HepG2 (cell line): Measurements from ENCODE around the gene PIEZO1. TPM values are rescaled to one million over a fixed set of nuclear protein-coding genes. Genes with fewer than 3 reads are reported as not detected.

Experiments
- AGO2 ChIP-seq: fragments of 200-400 bp; formaldehyde crosslinking; optimal IDR thresholded peaks from 2 replicates; pipeline ENCODE3; 2017; ENCODE audit warnings: mild to moderate bottlenecking, low read depth, low read length, moderate library complexity
- BHLHE40 ChIP-seq: IDR thresholded peaks from 2 replicates; pipeline ENCODE4 v1.6.1; 2011; ENCODE audit warnings: low read length, improper control_type of control experiment
- IRF2 ChIP-seq: IDR thresholded peaks from 2 replicates; pipeline ENCODE4 v1.6.1; 2018; ENCODE audit warnings: missing genetic modification reagents, missing compliant biosample characterization
- KLF11 ChIP-seq: IDR thresholded peaks from 2 replicates; pipeline ENCODE4 v1.6.1; 2016; ENCODE audit warnings: missing compliant biosample characterization
- MXD4 ChIP-seq: IDR thresholded peaks from 2 replicates; pipeline ENCODE4 v1.6.1; 2016; ENCODE audit warnings: mild to moderate bottlenecking, missing biosample characterization, missing genetic modification reagents
- PAX8 ChIP-seq: sonication (generic); formaldehyde crosslinking; IDR thresholded peaks from 2 replicates; pipeline ENCODE4 v1.8.0; 2022; ENCODE audit warnings: mild to moderate bottlenecking, missing genetic modification reagents, borderline replicate concordance
- POLR2A ChIP-seq, 2 experiments: IDR thresholded peaks; 2 replicates each; pipeline ENCODE4 v1.6.1; 2011; ENCODE audit warnings: low read depth in 2 of 2, low read length in 2 of 2, mild to moderate bottlenecking in 1 of 2, moderate library complexity in 1 of 2; ENCODE audit not compliant: insufficient read depth in 1 of 2
- PRMT3 ChIP-seq: sonication (generic); formaldehyde crosslinking; IDR thresholded peaks from 2 replicates; pipeline ENCODE4 v1.8.1; 2022; ENCODE audit warnings: low read depth, mild to moderate bottlenecking, moderate library complexity, missing genetic modification reagents, borderline replicate concordance
- RBFOX2 ChIP-seq: fragments of 200-400 bp; formaldehyde crosslinking; IDR thresholded peaks from 2 replicates; pipeline ENCODE4 v1.6.1; 2017; ENCODE audit warnings: low read depth, mild to moderate bottlenecking, low read length
- RBM22 ChIP-seq: fragments of 200-400 bp; formaldehyde crosslinking; optimal IDR thresholded peaks from 2 replicates; pipeline ENCODE3; 2017; ENCODE audit warnings: mild to moderate bottlenecking, low read length, moderate library complexity
- RFX3 ChIP-seq: IDR thresholded peaks from 2 replicates; pipeline ENCODE4 v1.6.1; 2016; ENCODE audit warnings: missing biosample characterization, missing genetic modification reagents
- SIN3A ChIP-seq: IDR thresholded peaks from 2 replicates; pipeline ENCODE4 v1.6.1; 2011; ENCODE audit warnings: low read depth, mild to moderate bottlenecking, control low read depth, low read length, borderline replicate concordance
- TAF1 ChIP-seq: sonication (generic); formaldehyde crosslinking; IDR thresholded peaks from 2 replicates; pipeline ENCODE4 v1.4.0; 2020; ENCODE audit warnings: missing genetic modification reagents
- ZBED4 ChIP-seq: sonication (generic); formaldehyde crosslinking; IDR thresholded peaks from 2 replicates; pipeline ENCODE4 v1.4.0; 2020; ENCODE audit warnings: missing genetic modification reagents, borderline replicate concordance
- ZBTB38 ChIP-seq: sonication (generic); formaldehyde crosslinking; IDR thresholded peaks from 2 replicates; pipeline ENCODE4 v1.5.1; 2020; ENCODE audit warnings: mild to moderate bottlenecking, missing genetic modification reagents
- ZNF232 ChIP-seq: sonication (generic); formaldehyde crosslinking; IDR thresholded peaks from 2 replicates; pipeline ENCODE4 v1.4.0; 2020; ENCODE audit warnings: missing genetic modification reagents, borderline replicate concordance
- ZNF264 ChIP-seq: sonication (generic); formaldehyde crosslinking; IDR thresholded peaks from 2 replicates; pipeline ENCODE4 v1.4.0; 2020; ENCODE audit warnings: missing genetic modification reagents
- ZNF317 ChIP-seq: sonication (generic); formaldehyde crosslinking; IDR thresholded peaks from 2 replicates; pipeline ENCODE4 v1.5.0; 2020; ENCODE audit warnings: mild to moderate bottlenecking, missing genetic modification reagents
- ZNF367 ChIP-seq: sonication (generic); formaldehyde crosslinking; IDR thresholded peaks from 2 replicates; pipeline ENCODE4 v1.4.0; 2020; ENCODE audit warnings: missing genetic modification reagents, borderline replicate concordance
- ZNF510 ChIP-seq: sonication (generic); formaldehyde crosslinking; IDR thresholded peaks from 2 replicates; pipeline ENCODE4 v1.4.0; 2020; ENCODE audit warnings: low read depth, mild to moderate bottlenecking, missing genetic modification reagents
- ZNF580 ChIP-seq: IDR thresholded peaks from 2 replicates; pipeline ENCODE4 v1.6.1; 2016; ENCODE audit warnings: low read depth, borderline replicate concordance
- ZNF607 ChIP-seq: sonication (generic); formaldehyde crosslinking; IDR thresholded peaks from 2 replicates; pipeline ENCODE4 v1.5.1; 2020; ENCODE audit warnings: missing genetic modification reagents, mild to moderate bottlenecking, borderline replicate concordance
- ZNF724P ChIP-seq: sonication (generic); formaldehyde crosslinking; IDR thresholded peaks from 2 replicates; pipeline ENCODE4 v1.8.0; 2022; ENCODE audit warnings: missing genetic modification reagents, borderline replicate concordance
- ZNF768 ChIP-seq: sonication (generic); formaldehyde crosslinking; IDR thresholded peaks from 2 replicates; pipeline ENCODE4 v1.4.0; 2020; ENCODE audit warnings: missing genetic modification reagents
- ZNF879 ChIP-seq: sonication (generic); formaldehyde crosslinking; IDR thresholded peaks from 2 replicates; pipeline ENCODE4 v1.8.1; 2023; ENCODE audit warnings: missing genetic modification reagents
- polyA plus RNA-seq, 8 experiments: library from polyadenylated mRNA; depleted of rRNA in 3 of 8; stranded (reverse) in 7 of 8; unstranded in 1 of 8; fragments of >200 nt; fragmentation: Illumina TruSeq in 4 of 8; extraction: Trizol in 4 of 8; gene quantifications; 2 replicates each; pipeline versions ENCODE4 v1.2.1 to v1.2.3, GENCODE V29; 2011 to 2016; ENCODE audit warnings: low read depth in 4 of 8, missing spikeins in 1 of 8, mixed read lengths in 1 of 8; ENCODE audit not compliant: insufficient read depth in 1 of 8
- total RNA-seq, 5 experiments: library from RNA; depleted of rRNA; stranded (reverse); fragments of >200 nt; fragmentation: Illumina TruSeq; extraction: Trizol; gene quantifications; 2 replicates each; pipeline ENCODE4 v1.2.3, GENCODE V29; 2016; ENCODE audit warnings: low read depth in 1 of 5
- TF ChIP-seq, protein P1 (sequence below): IDR thresholded peaks from 2 replicates; pipeline ENCODE4 v1.4.0; 2020; ENCODE audit warnings: mild to moderate bottlenecking, missing genetic modification reagents

PIEZO1 gene
- total and polyA plus RNA-seq, 2 of the 13 experiments (the other 11 are each of a cell fraction or from before 2014, with no cell fraction given): 67.9 to 85.0 TPM

GRCh38 chr16:88667461-88667860 lies 117.6 kb downstream of the PIEZO1 start (continued):
- TF ChIP-seq PRMT3 (CRISPR knock-in tag): no peak
- TF ChIP-seq RFX3 (CRISPR knock-in tag): no peak
- TF ChIP-seq ZNF317 (CRISPR knock-in tag): no peak
- no peak for TF ChIP-seq ZNF879 (CRISPR knock-in tag)
- 0 out of 2 replicates have a peak, but pooled peaks have one; percentile 15 for TF ChIP-seq ZNF724P (CRISPR knock-in tag)
- TF ChIP-seq ZNF510 (CRISPR knock-in tag): no peak
- TF ChIP-seq PAX8: no peak
- TF ChIP-seq RBM22: peak; percentile 22
- no peak for TF ChIP-seq BHLHE40
- TF ChIP-seq KLF11 (CRISPR knock-in tag): no peak
- no peak for TF ChIP-seq SIN3A
- TF ChIP-seq AGO2: peak; percentile 49
- no peak for TF ChIP-seq ZBED4 (CRISPR knock-in tag)
- no peak for TF ChIP-seq ZNF264
- TF ChIP-seq ZBTB38 (CRISPR knock-in tag): no peak
- no peak for TF ChIP-seq ZNF607 (CRISPR knock-in tag)
- no peak for TF ChIP-seq ZNF232 (CRISPR knock-in tag)
- TF ChIP-seq ZNF768 (CRISPR knock-in tag): peak; percentile 56; the same call in 1 of the 2 replicates
- TF ChIP-seq RBFOX2: 0 out of 2 replicates have a peak, but pooled peaks have one; percentile 46
- no peak for TF ChIP-seq ZNF367 (CRISPR knock-in tag)
- TF ChIP-seq, protein P1, sequence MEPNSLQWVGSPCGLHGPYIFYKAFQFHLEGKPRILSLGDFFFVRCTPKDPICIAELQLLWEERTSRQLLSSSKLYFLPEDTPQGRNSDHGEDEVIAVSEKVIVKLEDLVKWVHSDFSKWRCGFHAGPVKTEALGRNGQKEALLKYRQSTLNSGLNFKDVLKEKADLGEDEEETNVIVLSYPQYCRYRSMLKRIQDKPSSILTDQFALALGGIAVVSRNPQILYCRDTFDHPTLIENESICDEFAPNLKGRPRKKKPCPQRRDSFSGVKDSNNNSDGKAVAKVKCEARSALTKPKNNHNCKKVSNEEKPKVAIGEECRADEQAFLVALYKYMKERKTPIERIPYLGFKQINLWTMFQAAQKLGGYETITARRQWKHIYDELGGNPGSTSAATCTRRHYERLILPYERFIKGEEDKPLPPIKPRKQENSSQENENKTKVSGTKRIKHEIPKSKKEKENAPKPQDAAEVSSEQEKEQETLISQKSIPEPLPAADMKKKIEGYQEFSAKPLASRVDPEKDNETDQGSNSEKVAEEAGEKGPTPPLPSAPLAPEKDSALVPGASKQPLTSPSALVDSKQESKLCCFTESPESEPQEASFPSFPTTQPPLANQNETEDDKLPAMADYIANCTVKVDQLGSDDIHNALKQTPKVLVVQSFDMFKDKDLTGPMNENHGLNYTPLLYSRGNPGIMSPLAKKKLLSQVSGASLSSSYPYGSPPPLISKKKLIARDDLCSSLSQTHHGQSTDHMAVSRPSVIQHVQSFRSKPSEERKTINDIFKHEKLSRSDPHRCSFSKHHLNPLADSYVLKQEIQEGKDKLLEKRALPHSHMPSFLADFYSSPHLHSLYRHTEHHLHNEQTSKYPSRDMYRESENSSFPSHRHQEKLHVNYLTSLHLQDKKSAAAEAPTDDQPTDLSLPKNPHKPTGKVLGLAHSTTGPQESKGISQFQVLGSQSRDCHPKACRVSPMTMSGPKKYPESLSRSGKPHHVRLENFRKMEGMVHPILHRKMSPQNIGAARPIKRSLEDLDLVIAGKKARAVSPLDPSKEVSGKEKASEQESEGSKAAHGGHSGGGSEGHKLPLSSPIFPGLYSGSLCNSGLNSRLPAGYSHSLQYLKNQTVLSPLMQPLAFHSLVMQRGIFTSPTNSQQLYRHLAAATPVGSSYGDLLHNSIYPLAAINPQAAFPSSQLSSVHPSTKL: no peak
- TF ChIP-seq POLR2A (IDR thresholded peaks at IDR 0.05; ENCODE audit: insufficient read depth in 1 of 2, low read depth in 2 of 2, low read length in 2 of 2): 0 out of 4 replicates have a peak, but pooled peaks of 1 of the 2 experiments have one; percentile 23
- TF ChIP-seq ZNF580 (CRISPR knock-in tag): no peak
- no peak for TF ChIP-seq MXD4 (CRISPR knock-in tag)
- no peak for TF ChIP-seq TAF1 (CRISPR knock-in tag)
- TF ChIP-seq IRF2: no peak
